ENCODE data around the gene IPPK.
"Not testable (repeated sequence)": the region's sequence is repeated elsewhere in the genome, so short reads cannot be mapped to it uniquely, and the experiment has no call there.

IPPK gene

DNA sequence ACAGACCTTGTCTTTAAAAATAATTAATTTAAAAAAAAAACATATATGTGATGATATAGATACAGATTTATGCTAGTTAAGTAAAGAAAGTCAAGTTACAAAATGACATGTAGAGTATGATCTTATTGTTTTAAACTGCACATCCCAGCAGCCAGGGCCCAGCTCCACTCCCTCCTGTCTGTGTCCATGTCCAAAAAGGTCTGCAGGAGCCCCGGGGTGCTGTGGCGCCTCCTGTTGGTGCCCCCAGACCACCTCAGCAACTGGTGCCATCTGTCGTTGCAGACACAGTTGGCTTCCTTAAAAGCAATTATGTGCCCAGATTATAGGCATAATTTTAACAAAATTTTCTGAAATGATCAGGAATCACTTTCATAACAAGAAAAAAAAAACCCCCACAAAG, 33.3 kb downstream of the IPPK start:
- DNase-seq, result no peak

DNA sequence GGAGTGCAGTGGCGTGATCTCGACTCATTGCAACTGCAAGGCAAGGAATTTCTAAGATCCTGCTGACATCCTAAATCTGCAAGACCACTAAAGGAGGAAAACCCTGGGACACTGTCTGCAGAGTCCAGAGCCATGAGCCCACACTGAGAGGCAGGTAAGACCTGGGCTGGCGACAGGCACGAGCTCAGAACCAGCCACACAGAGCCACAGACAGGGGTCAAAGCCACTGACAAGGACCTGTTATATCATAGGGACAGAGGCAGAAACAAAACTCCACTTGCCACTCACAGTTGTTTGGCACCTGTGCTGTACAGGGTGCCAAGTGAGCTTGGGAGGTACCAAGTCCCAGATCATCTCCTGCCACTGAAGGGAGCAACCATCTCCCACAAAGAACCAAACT, 34.2 kb downstream of the IPPK start:
- no peak for DNase-seq

GRCh38 chr9:92634712-92635605, 35.0 kb downstream of the IPPK start:
- DNase-seq, result peak; percentile 40

- no peak for DNase-seq
Observed at GRCh38 chr9:92633614-92634278, 36.2 kb downstream of the IPPK start.

DNA sequence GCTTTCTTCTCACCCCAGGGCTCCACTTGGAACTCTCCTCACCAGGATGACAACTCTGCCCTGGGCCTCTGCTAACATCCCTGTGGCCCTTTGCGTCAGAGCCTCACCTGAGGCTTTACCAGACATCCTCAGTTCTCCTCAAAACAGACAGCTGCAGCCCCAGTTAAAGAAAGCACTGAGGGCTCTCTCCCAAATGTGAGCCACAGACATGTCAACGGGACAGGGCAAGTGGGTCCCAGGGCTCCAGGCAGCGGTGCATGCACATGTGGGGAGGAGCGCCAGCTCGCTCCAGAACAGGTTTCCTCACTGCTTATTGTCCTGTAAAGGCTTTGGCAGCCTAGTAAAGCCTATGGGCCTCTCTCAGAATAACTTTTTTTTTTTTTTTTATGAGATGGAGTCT, 37.3 kb downstream of the IPPK start:
- no peak for DNase-seq

DNA sequence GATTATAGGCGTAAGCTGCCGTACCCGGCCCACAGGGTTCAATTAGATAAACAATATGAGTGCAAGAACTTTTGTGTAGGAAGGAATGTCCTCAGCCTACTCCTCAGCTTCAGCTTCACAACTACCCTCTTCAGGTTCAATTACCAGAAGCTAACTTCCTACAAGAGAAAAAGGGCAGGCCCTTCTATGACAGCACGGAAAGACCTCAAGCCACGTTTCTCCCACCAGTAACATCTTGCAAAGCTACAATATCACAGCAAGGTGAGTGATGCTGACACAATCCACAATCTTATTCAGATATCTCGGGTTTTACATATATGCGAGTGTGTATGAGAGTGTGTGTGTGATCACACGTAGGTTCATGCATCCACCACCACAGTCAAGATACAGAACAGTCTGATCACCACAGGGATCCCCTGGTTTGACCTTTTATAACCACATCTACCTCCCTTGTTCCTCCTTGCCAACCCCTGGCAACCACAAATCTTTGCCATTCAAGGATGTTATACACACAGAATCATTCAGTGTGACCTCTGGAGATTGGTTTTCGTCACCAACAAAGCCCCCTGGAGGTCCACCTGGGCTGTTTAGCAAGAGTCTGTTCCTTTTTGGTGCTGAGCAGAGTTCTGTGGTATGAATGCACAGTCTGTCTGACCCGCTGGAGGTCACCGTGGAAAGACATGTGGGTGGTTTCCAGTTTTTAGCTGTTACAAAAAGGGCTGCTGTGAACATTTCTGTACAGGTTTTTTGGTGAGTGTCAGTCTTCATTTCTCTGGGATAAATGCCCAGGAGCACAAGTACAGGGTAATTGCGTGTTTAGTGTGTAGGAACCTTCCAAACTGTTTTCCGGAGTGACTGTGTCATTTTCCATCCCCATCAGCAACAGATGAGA, 38.2 kb downstream of the IPPK start:
- DNase-seq, result no peak

DNA sequence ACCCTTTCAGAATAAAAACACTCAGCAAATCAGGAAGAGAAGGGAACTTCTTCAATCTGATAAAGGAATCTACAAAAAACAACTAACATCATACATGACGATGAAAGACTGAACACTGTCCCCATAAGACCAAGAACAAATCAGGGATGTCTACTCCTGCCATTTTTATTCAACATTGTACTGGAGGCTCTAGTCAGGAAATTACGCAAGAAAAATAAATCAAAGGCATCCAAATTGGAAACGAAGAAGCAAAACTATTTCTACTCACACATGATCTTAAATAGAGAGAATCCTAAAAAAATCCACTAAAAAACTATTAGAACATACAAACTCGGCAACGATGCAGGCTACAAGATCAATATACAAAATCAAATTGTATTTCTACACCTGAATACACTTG, 42.3 kb downstream of the IPPK start:
- DNase-seq, result no peak

- DNase-seq, result no peak
Observed at GRCh38 chr9:92626484-92626883, 43.4 kb downstream of the IPPK start.

- not testable (repeated sequence) for DNase-seq
Observed at GRCh38 chr9:92623936-92624335, 46.0 kb downstream of the IPPK start.

DNA sequence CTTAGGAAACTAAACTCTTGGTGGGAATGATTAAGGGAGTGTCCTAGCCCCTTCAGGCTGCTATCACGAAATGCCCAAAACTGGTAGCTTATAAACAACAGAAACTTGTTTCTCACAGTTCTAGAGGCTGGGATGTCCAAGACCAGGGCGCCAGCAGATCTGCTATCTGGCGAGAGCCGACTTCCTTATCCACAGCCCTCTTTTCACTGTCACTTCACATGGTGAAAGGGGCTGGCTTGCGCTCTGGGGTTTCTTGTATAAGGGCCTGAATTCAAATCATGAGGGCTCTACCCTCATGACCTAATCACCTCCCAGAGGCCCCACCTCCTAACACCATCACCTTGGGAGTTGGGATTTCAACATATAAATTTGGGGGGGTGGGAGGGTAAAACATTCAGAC, 49.1 kb downstream of the IPPK start:
- no peak for DNase-seq

DNA sequence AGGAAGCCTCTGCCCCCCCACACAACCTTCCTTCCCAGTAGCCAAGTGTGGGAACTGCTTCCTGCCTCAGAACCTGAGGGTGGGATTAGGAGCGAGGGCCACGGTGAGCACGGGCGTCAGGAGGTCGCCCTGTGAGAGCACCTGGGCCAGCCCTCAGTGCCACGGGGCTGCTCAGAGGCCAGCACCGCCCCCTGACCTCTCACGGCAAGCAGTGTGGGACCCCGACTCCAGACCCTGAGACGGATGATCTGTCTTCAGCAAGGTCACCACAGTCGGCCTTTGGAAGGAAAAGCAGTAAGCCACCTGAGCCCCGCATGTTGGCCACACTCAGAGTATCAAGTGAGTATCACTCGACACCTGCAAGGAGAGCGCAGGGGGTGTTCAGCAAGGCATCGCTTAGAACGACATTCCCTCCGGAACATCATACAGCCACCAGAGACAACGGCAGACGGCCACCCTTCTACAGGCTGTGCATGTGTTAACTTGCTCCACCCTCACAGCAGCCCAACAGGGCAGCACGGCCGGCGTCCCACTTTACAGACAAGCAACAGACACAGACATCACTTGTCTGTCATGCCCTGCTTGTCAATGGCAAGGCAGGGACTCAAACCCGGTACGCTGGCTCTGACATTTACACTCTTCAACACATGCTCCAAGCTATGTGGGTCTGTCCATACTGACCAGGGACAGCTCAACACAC, 50.2 kb downstream of the IPPK start:
- DNase-seq, result no peak

DNA sequence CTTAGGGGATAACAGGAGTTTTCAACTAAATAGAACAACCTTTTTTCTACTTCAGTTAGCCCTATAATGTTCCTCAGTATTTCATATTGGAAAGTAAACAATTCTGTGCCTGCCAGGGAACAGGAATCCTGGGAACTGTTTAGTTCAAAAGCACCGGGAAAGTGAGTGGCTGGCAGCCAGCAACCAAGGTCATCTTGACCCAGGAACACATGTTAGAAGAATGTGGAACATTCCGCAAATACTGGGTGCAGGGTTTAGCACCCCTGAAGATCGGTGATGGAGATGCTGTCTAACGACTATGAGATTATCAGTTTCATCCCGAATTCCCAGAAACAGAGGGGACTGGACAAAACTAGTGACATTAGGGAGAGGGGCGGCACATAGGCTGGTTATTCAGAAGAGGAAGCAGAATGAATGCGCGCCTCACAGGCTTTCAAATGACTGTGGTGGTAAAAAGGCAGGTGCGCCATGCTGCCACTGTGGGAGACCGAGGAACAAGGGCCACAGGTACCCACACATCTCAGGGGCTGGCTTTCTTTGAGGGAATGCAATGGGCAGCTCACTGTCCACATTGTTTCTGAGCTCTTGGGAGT, 51.2 kb downstream of the IPPK start:
- no peak for DNase-seq

- DNase-seq, result no peak
Observed at GRCh38 chr9:92617951-92618510, 51.9 kb downstream of the IPPK start.

DNA sequence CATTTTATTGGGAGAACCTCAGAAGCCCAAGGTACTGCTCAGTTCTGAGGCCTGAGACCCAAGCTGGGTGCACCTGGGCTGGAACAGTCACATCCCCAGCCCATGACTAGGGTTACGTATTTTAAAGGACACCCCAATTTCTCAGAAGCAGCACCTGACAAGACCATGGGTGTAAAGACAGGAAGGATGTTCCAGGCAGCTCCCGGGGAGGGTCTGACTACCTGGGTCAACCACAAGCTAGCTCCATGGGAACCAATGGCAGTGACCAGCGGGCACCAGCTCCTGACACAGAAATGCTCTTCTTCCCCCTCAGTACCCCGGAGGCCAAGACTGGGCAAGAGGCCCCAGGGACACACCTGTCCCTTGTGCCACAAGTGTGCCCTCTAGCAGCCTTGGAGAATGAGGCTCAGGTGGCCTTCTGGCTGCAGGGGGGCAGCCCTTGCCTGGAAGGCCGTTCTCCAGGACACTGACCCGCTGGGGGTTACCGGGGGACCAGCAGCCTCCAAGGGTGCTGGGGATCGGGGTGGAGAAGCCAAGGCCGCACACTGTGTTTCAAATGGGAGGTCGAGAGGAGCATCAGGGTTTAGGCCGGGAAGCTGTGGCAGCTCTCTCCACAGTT, 52.6 kb downstream of the IPPK start:
- DNase-seq, result no peak

DNA sequence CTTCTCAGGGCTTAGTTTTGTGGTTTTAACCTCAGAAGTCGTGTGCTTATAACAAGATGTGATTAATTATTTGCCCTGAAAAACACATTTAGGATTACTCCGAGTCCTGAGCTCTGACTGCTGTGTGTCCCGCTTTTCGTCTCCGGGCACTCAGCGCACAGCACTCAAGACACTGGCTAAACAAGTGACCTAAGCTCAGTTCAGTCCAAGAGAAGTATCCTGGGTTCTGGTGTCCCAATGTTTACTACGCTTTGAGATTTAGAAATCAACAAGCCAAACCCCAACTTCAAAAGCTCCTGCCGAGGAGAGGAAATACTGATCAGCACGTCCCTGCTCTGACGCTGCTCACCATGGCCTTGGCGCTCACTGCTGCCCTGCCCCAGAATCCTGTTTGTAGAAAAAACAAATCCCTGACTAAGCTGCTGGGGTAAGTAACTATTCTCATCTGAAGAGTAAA, 53.2 kb downstream of the IPPK start:
- DNase-seq, result no peak

DNA sequence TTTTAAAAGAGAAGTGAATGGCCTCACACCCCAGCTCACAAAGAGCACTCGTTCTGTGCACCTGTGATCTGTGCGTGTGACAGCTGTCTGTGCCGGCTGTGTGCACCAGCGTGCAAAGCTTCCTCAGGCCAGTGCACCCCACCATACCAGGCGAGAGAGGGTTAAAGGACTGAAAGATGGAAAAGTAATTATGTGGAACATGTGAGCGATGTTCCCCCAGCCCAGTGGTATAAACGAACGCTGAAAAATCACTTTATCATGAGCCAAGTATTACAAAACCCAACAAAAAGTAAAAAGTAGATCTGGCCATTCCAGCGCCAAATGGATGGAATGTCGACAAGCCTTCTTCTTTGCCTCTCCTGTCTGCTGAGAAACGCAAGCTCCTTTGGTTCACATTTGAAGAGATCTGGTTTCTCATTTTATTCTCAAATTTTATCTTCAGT, 53.7 kb downstream of the IPPK start:
- DNase-seq, result no peak

GRCh38 chr9:92615790-92616189, 54.1 kb downstream of the IPPK start:
- DNase-seq, result no peak

GRCh38 chr9:92614763-92615461, 55.0 kb downstream of the IPPK start:
- no peak for DNase-seq

DNA sequence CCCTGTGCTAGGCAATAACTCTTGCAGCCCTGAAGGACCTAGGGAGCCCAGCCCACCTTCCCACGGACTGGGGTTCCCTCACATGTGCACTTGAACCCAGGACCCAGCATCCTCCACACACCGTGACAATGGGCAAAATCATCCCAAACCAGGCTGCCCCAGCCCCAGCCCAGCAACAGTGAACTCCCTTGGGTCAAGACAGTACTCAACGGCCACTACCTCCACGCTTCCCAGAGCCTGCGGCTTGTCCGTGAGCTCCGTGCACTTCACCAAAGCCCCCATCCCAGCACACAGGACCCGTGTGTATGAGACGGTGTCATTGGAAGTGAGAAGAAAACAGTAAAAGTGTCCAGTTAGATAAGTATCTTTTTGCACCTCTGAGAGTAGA, 55.8 kb downstream of the IPPK start:
- DNase-seq, result no peak

- no peak for DNase-seq
Observed at GRCh38 chr9:92613268-92614122, 56.4 kb downstream of the IPPK start.
